ENCODE measurements around the gene NPTX2.
"Not testable (repeated sequence)": the region's sequence is repeated elsewhere in the genome, so short reads cannot be mapped to it uniquely, and the experiment has no call there.

The NPTX2 gene

GRCh38 chr7:98617051-98617959 is at the start of gene NPTX2:
Gene NPTX2, plus strand, starts transcription at chr7:98617285. Its CDS starts 177 bp downstream, at chr7:98617462.
- peak; percentile 31 to 43 for DNase-seq

- no peak for DNase-seq
Observed at GRCh38 chr7:98567991-98568390, 49.1 kb upstream of the NPTX2 start.

- no peak for DNase-seq
Observed at GRCh38 chr7:98568891-98569290, 48.2 kb upstream of the NPTX2 start.

GRCh38 chr7:98569691-98570337 is 47.3 kb upstream of the NPTX2 start:
- DNase-seq = no peak

GRCh38 chr7:98571006-98571405 is 46.1 kb upstream of the NPTX2 start:
- no peak for DNase-seq

GRCh38 chr7:98571986-98572385 is 45.1 kb upstream of the NPTX2 start:
- DNase-seq = no peak

GRCh38 chr7:98572716-98573115 is 44.4 kb upstream of the NPTX2 start:
- not testable (repeated sequence) for DNase-seq

GRCh38 chr7:98573816-98574215 is 43.3 kb upstream of the NPTX2 start:
- DNase-seq = no peak

- DNase-seq = no peak
Observed at GRCh38 chr7:98575878-98576277, 41.2 kb upstream of the NPTX2 start.

- DNase-seq = no peak
Observed at GRCh38 chr7:98584830-98585229, 32.3 kb upstream of the NPTX2 start.

- DNase-seq = no peak
Observed at GRCh38 chr7:98591926-98592325, 25.2 kb upstream of the NPTX2 start.

GRCh38 chr7:98594348-98594747 is 22.7 kb upstream of the NPTX2 start:
- no peak for DNase-seq

- DNase-seq = no peak
Observed at GRCh38 chr7:98594787-98595186, 22.3 kb upstream of the NPTX2 start.

GRCh38 chr7:98598846-98599615 is 18.1 kb upstream of the NPTX2 start:
- no peak for DNase-seq

GRCh38 chr7:98599886-98600285 is 17.2 kb upstream of the NPTX2 start:
- no peak for DNase-seq

- no peak for DNase-seq
Observed at GRCh38 chr7:98602755-98603398, 14.2 kb upstream of the NPTX2 start.

GRCh38 chr7:98603399-98603788 is 13.7 kb upstream of the NPTX2 start:
- DNase-seq = no peak

- DNase-seq = no peak
Observed at GRCh38 chr7:98613601-98614425, 3.3 kb upstream of the NPTX2 start.

- no peak for DNase-seq
Observed at GRCh38 chr7:98616381-98617050, 569 bp upstream of the NPTX2 start.

- no peak for DNase-seq
Observed at GRCh38 chr7:98617960-98618418, 904 bp downstream of the NPTX2 start.

- no peak for DNase-seq
Observed at GRCh38 chr7:98618786-98619185, 1.7 kb downstream of the NPTX2 start.
